NCI-H146 (cell line): ENCODE data around the gene COG1.

Experiments used
- DNase-seq: peaks from one replicate; lab custom pipeline; 2025; lab: John Stamatoyannopoulos, UW

Gene COG1

DNA sequence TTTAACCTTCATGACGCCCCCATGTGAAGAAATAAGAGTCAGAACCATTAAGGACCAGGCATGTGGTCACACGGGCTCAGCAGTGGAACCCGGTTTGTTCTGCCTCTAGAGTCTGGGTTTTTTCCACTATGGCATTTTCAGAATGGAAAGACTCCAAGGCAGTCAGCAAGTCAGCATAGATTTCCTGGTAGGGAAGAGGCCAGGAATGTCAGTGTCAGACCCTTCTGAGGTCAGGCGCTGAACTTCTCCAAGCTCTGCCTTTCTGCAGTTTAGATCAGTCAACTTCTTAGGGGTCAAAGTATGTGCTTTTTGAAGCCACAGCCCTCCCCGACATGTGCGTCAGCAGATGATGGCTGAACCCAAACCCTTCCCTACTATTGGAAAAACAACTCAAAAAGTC lies 24.2 kb upstream of the COG1 start:
- no peak for DNase-seq

DNA sequence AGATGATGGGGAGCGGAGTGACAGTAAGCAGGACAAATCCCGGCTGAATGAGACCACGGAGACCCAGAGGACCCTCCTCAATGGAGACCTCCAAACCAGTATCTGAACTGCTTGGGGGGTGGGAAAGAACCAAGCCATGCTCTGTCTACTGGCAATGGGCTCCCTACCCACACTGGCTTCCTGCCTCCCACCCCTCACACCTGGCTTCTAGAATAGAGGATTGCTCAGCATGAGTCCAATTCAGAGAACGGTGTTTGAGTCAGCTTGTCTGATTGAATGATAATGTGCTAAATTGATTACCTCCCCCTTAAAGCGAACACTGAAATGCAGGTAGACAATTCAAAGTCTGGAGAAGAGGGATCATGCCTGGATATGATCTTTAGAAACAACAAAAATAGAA lies 22.5 kb upstream of the COG1 start:
- DNase-seq, result peak; percentile 67

DNA sequence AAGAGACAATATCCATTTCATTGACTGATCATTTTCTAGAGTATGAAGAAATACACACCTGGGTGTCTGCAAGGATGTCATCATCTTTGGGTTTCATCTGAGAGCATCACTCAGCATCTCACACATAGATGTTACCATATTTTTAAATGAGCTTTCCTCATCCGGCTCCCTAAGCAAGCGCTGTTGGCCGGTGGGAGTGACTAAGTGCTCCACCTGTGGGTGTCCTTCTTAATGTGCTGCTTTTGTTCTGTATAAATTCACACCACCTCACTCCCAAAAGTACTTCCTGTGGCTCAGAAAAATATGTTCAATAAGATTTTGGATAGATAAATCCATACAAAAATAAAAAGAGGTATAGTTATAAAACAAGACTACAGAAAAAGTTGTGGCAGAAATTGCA lies 20.6 kb upstream of the COG1 start:
- no peak for DNase-seq

DNA sequence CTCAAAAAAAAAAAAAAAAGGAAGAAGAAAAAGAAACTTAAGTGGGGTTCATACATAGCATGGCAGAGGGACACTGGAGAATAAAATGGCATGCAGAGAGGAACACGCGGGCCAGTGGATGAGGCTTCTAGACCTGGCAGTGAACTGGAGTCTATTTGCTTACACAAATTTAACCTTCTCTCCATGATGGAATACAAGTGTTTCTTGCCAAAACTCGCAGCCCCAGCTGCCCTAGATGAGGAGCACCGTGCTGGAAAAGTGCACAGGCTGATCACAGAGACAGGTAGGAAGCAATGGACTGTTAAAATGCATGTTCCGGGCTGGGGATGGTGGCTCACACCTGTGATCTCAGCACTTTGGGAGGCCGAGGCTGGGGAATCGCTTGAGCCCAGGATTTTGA lies 18.7 kb upstream of the COG1 start:
- no peak for DNase-seq

DNA sequence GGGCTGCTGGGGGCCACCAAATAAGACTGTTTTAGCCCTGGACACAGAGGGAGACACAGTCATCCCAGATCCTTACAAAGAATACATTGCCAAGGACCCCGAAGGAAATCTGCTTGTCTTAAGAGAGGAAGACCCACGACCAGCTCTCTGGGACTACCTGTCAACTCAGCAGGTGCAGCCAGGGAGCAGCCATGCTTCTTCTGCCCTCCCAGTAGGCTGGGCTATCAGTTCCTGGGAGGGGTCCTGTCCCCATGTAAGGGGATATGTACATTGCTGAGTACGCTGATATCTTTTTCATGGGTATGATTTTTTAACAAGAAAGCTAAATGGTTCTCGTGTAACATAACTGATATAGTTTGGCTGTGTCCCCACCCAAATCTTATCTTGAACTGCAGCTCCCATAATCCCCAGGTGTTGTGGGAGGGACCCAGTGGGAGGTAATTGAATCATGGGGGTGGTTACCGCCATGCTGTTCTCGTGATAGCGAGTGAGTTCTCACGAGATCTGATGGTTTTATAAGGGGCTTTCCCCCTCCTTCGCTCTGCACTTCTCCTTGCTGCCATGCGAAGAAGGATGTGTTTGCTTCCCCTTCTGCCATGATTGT lies 16.8 kb upstream of the COG1 start:
- no peak for DNase-seq

DNA sequence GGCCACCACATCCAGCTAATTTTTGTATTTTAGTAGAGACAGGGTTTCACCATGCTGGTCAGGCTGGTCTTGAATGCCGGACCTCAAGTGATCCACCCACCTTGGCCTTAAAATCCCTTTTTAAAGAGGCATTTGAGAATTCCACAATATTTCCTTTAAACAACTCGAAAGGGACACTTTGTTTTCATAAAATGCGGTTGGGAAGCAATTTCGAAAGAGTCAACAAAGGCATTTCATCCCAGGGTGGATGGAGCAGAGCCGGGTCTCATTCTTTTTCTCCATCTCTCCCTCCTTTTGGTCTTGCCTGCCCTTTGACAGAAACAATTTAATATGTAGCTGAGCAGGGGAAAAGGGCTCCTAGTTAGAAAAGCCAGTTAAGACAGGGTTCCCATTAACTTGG lies 13.5 kb upstream of the COG1 start:
- no peak for DNase-seq

DNA sequence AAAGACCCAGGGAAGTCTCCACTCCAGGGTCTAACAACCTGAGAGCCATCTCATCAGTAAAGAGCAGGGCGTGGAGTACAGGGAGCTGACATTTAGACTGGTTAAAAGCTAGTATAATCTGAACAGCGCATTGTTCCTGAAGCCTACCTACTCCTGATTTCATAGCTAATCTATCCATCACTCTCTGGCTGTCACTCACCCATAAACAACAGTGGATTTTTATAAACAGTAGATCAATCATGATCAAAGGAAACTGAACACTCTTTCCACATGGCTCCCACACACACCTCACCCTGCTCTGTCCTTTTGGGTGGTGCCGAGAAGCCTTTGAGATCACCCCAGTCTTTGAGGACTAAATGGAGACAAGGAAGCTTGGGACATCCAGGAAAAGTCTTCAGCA lies 13.0 kb upstream of the COG1 start:
- DNase-seq, result no peak

DNA sequence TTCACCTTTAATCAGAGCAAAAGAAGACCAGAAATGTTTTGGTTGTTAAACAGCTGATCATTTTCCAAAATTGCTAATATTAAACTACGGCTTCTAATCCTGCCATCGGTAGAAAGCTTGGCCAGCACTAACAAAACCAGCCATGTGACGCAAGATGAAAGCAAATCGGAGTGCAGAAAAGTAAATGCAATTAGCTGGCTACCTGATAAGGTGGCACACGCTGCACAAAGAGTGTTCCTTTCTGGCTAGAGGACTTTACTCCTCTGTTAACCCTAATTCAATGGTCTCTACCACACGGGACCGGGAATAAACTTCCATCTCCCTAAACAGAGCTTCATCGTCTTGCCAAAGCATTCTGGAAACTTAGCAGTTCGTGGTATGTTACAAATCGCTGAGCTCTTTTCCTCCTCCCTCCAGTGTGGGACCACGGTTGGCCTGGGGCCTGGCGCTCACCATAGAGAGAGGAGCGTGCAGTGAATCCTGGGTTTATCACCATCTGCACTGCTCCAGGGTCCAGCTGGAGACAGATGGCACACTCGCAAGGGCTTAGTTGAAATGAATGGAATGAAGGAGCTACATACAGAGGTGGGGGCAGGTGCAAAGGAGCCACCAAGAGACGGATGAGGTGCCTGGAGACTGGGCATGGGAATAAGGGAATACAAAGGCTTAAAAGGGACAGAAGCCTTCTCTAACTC lies 10.1 kb upstream of the COG1 start:
- peak; percentile 42 for DNase-seq

DNA sequence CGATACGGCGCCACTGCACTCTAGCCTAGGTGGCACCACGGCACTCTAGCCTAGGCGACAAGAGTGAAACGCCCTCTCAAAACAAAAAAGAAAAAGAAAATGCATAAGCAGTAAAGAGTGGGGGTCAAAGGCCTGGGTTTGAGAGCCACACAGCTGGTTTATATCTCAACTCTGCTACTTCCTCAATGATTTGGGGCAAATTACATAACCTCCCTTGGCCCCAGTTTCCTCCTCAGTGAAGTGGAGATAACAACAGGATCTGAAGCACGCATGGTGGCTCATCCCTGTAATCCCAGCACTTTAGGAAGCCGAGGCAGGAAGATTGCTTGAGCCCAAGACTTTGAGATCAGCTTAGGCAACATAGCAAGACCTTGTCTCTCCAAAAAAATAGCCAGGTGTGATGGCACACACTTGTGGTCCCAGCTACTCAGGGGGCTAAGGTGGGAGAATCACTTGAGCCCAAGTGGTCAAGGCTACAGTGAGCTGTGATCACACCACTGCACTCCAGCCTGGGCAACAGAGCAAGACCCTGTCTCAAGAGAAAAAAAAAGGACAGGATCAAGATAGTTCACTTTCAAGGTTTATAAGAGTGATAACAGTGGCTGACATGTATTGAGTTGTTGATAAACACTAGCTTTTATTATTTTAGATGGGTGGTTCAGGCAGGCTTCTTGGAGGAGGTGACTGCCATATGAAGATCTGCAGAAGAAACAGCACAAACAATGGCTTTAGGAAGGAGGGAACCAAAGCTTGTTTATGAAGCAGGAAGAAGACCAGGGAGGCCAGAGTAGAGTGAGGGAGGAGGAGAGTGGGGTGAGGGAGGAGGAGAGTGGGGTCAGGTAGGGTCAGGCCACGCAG lies 8.5 kb upstream of the COG1 start:
- DNase-seq, result no peak

DNA sequence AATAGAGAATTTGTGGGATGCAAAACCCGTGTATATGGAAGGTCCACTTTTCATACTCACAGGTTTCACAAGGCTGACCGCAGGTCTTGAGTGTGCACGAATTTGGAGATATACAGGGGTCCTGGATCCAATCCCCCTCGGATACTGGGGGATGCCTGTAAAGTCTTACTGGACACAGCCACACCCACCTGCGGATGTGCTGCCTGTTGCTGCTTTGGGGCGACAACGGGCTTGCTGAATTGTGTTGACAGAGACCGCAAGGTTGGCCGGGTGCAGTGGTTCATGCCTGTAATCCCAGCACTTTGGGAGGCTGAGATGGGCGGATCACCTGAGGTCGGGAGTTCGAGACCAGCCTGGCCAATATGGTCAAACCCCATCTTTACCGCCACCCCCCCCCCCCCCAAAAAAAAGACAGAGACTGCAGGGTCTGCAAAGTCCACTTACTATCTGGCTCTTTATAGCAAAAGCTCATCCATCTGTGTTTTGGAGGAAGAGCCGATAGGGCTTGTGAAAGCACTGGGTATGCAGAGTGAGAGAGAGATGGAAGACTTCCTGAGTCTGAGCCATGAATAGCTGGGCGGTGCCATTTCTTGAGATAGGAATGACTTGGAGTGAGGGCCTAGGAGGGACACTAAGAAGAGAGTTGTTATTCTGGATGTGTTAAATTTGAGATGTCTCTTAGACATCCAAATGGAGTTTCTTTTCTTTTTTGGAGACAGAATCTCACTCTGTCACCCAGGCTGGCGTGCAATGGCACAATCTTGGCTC lies 6.4 kb upstream of the COG1 start:
- no peak for DNase-seq

DNA sequence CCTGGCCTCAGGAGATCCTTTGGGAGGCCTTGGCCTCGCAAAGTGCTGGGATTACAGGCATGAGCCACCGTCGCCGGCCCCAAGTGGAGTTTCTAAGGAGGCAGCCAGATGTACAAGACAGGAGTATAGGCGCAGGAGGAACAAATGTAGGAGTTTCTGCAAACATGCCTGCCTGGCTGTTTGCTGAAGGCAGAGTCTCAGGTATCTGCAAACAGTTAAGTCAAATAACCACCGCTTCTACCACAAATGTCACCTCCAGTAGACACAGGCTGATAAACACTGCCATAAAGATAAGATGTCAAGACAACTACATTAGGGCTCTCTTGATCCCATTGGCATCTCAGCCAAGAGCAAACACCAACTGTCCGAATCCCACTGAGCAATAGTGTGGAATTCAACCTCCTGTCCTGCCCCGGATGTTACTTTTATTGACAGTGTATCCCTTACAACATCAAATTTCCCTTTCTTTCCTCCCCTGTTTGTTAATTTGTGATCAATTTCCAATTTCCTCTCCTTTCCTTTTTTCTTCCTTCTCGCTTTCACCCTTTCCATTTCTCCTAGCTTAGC lies 5.6 kb upstream of the COG1 start:
- DNase-seq, result peak; percentile 72

DNA sequence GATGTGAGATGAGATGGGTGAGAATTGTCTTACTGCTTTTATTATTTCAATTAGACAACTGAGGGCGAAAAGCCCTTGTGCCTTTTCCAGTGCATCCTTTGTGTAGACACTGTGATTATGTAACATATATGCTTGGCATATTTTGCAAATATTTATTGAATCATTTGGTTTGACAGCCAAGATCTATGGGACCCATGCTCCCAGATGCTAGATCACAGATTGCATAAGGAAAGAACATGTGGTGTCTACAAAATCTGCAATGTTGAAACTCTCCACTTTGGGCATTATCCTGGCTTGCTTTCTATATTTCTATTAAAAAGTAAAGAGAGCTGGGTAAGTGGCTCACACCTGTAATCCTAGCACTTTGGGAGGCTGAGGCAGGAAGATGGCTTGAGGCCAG lies 4.8 kb upstream of the COG1 start:
- no peak for DNase-seq

DNA sequence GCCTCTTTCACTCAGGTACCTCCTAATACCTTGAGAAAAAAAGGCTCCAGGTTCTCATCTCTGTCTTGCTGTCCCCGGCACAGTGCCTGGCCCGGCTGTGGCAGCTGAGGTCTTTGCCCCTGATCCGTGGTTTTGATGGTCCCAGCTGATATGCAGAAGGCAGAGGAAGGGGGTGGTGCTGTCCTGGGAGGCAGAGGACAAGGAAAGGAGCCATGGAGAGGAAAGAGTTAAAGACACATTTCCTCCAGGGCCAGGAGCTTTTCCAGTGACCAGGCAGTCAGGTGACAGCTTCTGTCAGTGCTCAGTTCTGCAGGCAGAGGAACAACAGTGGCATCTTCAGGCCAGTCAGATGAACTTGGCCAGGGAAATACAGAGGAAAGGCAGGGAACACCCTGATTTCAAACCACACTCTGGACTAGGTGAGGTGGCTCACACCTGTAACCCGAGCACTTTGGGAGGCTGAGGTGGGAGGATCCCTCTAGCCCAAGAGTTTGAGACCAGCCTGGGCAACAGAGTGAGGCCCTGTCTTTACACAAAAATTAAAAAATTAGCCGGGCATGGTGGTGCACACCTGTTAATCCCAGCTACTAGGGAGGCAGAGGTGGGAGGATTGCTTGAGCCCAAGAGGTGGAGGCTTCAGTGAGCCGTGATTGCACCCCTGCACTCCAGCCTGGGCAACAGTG lies 3.3 kb upstream of the COG1 start:
- DNase-seq, result peak; percentile 53

DNA sequence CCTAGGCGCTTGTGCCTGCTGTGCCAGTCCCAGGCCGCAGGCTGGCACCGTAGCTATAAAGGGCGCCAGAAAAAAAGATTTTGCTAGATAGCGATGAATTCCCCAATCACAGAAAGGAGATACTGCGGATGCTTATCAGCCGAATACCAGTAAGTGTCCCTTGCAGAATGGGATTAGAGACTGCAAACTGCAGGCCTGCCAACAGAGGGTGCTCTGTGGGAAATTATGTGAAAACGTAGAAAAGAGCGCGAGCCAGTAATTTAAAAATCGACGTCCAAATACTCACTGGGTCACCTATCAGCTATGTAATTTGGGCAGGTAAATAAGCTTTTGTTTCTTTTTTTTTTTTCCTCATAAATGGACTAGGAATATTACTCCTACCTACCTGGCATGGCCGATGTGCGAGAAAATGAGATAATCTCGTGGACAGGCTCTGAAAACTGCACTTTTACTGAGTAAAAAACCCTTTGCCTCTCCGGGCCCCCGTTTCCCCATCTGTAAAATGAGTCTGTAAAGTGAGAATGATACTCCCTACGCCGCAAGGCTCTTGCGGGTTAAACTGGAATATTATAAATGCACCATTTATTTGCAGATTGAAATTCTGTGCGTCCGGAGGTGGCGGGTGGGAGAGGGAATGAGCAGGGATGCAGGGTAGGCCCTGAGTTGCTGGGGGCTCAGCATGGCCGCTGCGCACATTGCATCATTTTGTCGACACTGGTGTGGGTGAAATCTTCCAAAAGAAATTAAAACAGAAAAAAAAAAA lies 1.2 kb upstream of the COG1 start:
- peak; percentile 73 for DNase-seq

DNA sequence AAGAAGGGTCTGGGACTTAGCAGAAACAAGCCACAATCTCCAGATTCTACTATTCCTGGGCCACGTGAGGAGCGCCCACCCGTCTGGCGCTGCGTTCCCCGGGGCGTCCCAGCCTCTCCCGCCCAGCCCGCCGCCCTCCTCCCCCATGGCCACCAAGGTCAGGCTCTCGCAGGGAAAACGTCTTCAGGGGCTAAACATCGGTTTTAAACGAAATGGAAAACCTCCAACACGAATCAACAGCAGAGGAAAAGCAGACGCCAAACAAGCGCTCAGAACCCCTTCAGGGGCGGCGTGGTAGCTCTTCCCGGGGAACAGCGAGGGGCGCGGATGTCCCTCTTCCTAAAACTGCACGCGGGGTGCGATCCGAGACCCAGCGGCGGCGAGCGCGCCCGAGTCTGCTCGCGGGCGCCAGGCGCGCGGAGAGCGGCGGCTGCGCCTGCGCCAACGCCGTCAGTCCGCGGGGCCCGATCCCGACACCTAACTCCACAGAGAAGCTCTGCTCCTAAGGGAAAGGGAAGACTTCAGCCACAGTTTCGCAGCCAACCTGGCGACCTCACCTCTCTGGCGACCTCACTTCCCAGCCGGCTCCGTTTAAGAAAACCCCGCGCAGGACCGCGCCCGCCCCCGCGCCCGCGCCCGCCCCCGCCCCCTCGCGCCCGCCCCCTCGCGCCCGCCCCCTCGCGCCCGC lies 505 bp upstream of the COG1 start:
- DNase-seq, result peak; percentile 88

DNA sequence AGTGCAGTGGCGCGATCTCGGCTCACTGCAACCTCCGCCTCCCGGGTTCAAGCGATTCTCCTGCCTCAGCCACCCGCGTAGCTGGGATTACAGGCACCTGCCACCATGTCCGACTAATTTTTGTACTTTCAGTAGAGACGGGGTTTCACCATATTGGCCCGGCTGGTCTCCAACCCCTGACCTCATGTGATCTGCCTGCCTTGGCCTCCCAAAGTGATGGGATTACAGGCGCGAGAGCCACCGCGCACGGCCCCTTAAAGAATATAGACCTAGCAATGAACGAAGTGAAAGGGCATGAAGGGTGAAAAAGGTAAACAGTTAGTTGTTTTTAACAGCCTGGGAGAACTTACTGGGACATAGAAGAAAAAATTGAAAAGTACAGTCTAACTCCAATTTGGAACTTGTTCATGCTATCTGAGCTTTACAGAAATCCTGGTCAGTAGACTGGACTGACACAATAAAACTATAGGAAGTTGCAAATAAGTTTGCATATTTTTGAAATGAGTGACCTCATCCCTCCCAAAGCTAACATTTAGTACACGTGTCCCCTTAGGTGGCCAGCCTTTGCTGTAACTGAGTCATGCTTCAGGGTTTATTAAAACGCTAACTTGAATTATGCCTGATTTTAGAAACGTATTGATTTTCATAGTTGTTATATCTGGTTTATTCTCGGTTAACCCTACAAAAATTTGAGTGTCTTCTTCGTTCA lies 1.8 kb downstream of the COG1 start:
- DNase-seq, result no peak

DNA sequence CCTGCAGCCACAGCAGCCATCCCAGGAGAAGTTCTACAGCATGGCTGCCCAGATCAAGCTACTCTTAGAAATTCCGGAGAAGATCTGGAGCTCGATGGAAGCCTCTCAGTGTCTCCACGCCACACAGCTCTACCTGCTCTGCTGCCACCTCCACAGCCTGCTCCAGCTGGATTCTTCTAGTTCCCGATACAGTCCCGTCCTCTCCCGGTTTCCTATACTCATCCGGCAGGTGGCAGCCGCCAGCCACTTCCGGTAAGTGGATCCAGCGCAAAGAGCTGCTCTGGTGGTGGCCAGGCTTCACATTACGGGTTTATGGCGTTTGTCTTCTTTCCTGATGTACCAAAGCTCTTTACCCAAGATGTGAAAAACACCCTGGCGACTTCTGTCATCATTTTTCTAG lies 3.6 kb downstream of the COG1 start:
- peak; percentile 14 for DNase-seq

DNA sequence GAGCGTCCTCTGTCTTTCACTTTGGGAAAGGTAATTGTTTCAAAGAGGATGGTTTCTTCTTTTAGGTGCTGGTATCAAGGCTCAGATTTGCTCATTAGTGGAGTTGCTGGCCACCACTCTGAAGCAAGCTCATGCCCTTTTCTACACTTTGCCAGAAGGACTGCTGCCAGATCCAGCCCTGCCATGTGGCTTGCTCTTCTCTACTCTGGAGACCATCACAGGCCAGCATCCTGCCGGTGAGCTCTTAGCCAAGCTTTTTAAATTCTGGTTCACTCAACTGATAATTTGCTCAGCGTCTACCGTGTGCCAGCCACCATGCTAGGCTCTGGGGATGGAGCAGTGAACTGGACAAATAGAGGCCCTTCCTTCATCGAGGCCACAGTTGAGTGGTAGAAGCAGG lies 4.3 kb downstream of the COG1 start:
- no peak for DNase-seq

DNA sequence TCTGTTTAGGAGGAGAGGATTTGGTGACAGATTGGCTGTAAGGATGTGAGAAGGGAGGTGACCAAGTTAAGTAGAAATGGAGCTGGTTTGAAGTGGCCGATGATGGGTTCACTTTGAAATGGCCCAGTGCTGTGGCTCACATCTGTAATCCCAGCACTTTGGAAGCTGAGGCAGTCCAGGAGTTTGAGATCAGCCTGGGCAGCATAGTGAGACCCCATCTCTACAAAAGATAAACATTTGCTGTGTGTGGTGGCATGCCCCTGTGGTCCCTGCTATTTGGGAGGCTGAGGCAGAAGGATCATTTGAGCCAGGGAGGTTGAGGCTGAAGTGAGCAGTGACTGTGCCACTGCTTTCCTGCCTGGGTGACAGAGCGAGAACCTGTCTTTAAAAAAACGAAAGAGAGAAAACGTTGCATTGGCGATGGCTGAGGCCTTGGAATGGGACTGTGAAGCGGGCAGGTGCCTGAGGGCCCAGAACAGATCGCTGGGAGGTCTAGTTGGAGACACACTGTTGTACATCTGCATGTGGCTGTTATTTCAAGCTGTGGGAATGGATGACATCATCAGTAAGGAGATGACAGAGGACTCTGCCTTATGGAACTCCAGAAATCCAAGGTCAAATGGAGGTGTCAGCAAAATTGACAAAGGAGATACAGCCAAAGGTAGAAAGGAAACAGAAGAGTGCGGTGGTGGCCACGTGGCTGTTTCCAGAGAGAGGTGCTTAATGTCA lies 5.5 kb downstream of the COG1 start:
- no peak for DNase-seq
